ENCODE results near the gene ALK. TPM values are rescaled to one million over a fixed set of nuclear protein-coding genes. Genes with fewer than 3 reads are reported as not detected.

Gene ALK
- total RNA-seq, 2 donors from 2014 or later, result under 0.01 to 0.26 TPM

- no peak for TF ChIP-seq POLR2A (IDR thresholded peaks at IDR 0.05)
- TF ChIP-seq CTCF (IDR thresholded peaks at IDR 0.05), result peak; percentile 40 to 80 (median 52)
- intact Hi-C loops (cut with DNase I), result no loop called here
- no peak overlapping the region for H3K4me3 ChIP-seq
- DNase-seq (peak in 3 of 4 donors; percentile 48 to 62 (median 51)), ATAC-seq (peak; percentile 64)
- no peaks in the 10 kb centered on the region for H3K27me3 ChIP-seq
- H3K27ac ChIP-seq, result no peak overlapping the region
- no peaks in the 10 kb centered on the region for H3K9me3 ChIP-seq
- no peaks in the 10 kb centered on the region for H3K36me3 ChIP-seq (replicated peaks in 1 of 2; ENCODE audit: insufficient read depth in 1 of 2, low read depth in 2 of 2)
- no peaks in the 10 kb centered on the region for H3K4me1 ChIP-seq
- WGBS, 2 donors, result 28 to 35% methylated on average over 7 of the region's 7 CpGs
Measured at GRCh38 chr2:29238497-29238896, 682.9 kb downstream of the ALK start.

DNA sequence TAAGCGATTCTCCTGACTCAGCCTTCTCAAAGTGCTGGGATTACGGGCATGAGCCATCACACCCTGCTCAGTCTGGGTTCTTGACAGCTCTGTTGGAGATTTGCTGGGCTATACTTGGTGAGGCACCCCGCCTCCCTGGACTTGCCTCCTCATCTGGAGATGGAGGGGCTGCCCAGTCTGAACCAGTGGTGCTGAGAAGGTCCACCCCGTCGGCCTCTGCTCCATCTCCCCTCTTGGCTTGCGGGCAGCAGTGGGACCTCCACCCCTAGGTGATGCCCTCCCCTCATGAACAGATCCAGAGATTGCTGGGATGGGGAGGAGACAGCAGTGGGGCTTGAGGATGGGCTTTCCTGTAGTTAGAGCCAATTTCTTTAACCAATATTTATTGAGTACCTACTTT, 685.3 kb downstream of the ALK start:
- DNase-seq (no peak), ATAC-seq (no peak)
- no peak overlapping the region for H3K27ac ChIP-seq
- no peaks in the 10 kb centered on the region for H3K4me1 ChIP-seq
- no peak for TF ChIP-seq POLR2A (IDR thresholded peaks at IDR 0.05)
- no peak for TF ChIP-seq CTCF (IDR thresholded peaks at IDR 0.05)
- no peaks in the 10 kb centered on the region for H3K9me3 ChIP-seq
- 88 to 91% methylated on average over 6 of the region's 6 CpGs for WGBS, 2 donors
- no peaks in the 10 kb centered on the region for H3K36me3 ChIP-seq (replicated peaks in 1 of 2; ENCODE audit: insufficient read depth in 1 of 2, low read depth in 2 of 2)
- no peaks in the 10 kb centered on the region for H3K27me3 ChIP-seq
- intact Hi-C loops (cut with DNase I), result no loop called here
- H3K4me3 ChIP-seq, result no peak overlapping the region

DNA sequence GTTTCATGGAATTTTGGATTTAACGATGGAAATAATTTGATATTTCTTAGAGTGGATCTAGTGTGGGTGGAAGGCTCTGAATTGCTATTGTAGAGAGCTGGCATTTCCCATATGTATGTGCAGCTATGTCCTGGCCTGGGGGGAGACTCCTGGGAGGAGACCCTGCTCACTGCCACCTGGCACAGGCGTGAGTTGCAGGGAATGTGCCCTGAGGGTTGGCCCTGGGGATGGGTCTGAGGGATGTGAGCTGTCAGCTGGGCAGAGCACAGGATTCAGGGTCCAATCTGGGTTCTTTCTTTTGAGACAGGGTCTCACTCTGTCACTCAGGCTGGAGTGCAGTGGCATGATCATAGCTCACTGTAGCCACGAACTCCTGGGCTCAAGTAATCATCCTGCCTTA, 686.0 kb downstream of the ALK start:
- no peak for DNase-seq
- H3K9me3 ChIP-seq, result no peaks in the 10 kb centered on the region
- intact Hi-C loops (cut with DNase I), result no loop called here
- H3K4me3 ChIP-seq, result no peak overlapping the region
- H3K27me3 ChIP-seq, result no peaks in the 10 kb centered on the region
- H3K4me1 ChIP-seq, result no peaks in the 10 kb centered on the region
- ATAC-seq, result no peak
- H3K27ac ChIP-seq, result no peak overlapping the region
- no peak for TF ChIP-seq CTCF (IDR thresholded peaks at IDR 0.05)
- no peak for TF ChIP-seq POLR2A (IDR thresholded peaks at IDR 0.05)
- 67 to 89% methylated on average over 3 of the region's 3 CpGs for WGBS, 2 donors
- H3K36me3 ChIP-seq (replicated peaks in 1 of 2; ENCODE audit: insufficient read depth in 1 of 2, low read depth in 2 of 2), result no peaks in the 10 kb centered on the region

DNA sequence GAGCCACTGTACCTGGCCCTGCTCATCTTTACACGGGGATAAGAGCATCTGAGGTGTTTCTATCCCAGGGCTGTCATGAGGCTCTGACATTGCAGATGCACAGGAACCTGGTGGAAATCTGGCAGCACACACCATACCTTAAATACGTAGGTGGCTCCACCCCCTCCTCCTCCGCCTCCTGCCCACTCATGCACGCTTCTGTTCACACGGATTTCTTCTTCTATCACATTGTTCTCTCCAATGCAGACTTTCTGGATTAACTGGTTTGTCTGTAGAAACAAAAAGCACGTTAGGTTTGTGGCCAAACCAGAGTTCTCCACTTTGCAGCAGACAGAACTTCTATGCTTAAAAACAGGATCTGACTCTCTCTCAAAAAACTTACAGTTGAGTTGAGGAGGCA, 688.0 kb downstream of the ALK start:
- H3K27me3 ChIP-seq, result no peaks in the 10 kb centered on the region
- H3K4me3 ChIP-seq, result no peak overlapping the region
- 44 to 47% methylated on average over 6 of the region's 6 CpGs for WGBS, 2 donors
- no peaks in the 10 kb centered on the region for H3K36me3 ChIP-seq (replicated peaks in 1 of 2; ENCODE audit: insufficient read depth in 1 of 2, low read depth in 2 of 2)
- no peak for DNase-seq
- no peak overlapping the region for H3K27ac ChIP-seq
- no peaks in the 10 kb centered on the region for H3K4me1 ChIP-seq
- intact Hi-C loops (cut with DNase I), result no loop called here
- no peak for ATAC-seq
- no peaks in the 10 kb centered on the region for H3K9me3 ChIP-seq
- TF ChIP-seq POLR2A (IDR thresholded peaks at IDR 0.05), result no peak
- no peak for TF ChIP-seq CTCF (IDR thresholded peaks at IDR 0.05)

DNA sequence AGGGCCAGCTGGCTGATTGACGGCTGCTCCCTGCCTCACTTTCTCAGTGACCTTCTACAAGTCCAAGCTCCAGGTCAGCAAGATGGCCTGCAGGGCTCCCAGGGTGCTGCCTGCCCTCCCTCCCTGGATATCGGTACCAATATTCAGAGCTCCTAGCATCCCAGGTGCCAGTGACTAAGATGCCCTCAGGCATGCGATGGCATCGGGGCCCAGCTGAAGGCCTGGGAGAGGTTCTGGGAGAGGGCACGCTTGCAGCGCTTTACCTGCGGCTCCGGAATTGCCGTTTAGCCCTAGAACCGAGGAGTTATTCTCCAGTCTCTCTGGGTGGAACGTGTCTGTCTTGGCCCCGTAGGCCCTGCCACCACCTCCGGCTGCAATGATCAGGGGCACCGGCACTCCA, 689.3 kb downstream of the ALK start:
- Histone ChIP-seq H3K9me3 (no peaks in the 10 kb centered on the region), H3K4me1 (no peaks in the 10 kb centered on the region), H3K36me3 (replicated peaks in 1 of 2; ENCODE audit: insufficient read depth in 1 of 2, low read depth in 2 of 2) (no peaks in the 10 kb centered on the region), H3K27me3 (no peaks in the 10 kb centered on the region), H3K4me3 (no peak overlapping the region), H3K27ac (no peak overlapping the region)
- TF ChIP-seq POLR2A (IDR thresholded peaks at IDR 0.05), result no peak
- TF ChIP-seq CTCF (IDR thresholded peaks at IDR 0.05), result no peak
- intact Hi-C loops (cut with DNase I), result no loop called here
- no peak for ATAC-seq
- WGBS, 2 donors, result 89% methylated on average over 14 of the region's 14 CpGs; no CpG with 5 or more reads in 1 of the 2 donors
- no peak for DNase-seq
